ENCODE results near the gene PBX1. TPM values are rescaled to one million over a fixed set of nuclear protein-coding genes. Genes with fewer than 3 reads are reported as not detected.

PBX1 gene
- total and polyA plus RNA-seq, 7 donors: 6.7 to 168 (median 118) TPM

GRCh38 chr1:164645921-164646320 lies 86.9 kb downstream of the PBX1 start:
- TF ChIP-seq POLR2A (IDR thresholded peaks at IDR 0.05) (no peak), EP300 (IDR thresholded peaks at IDR 0.05) (no peak), POLR2AphosphoS5 (IDR thresholded peaks at IDR 0.05) (no peak), CTCF (IDR thresholded peaks at IDR 0.05) (no peak)
- DNase-seq: no peak
- no peaks in the 10 kb centered on the region for H3K27me3 ChIP-seq
- WGBS, 2 donors: 97% methylated on average over 2 of the region's 2 CpGs
- peaks cover 0 to 8% (median 0%) of the 10 kb centered on the region in 4 donors for H3K36me3 ChIP-seq
- peaks cover 0 to 93% (median 91%) of the 10 kb centered on the region in 4 donors for H3K4me1 ChIP-seq
- H3K9me3 ChIP-seq: no peaks in the 10 kb centered on the region
- peak overlapping the region; percentile 67 to 86 (median 82) for H3K27ac ChIP-seq
- intact Hi-C loops (cut with DNase I): loop anchor here (5.0 to 10.0 kb wide), 2 partner anchors 306 to 419 kb away; no protein-coding TSS in a partner anchor
- H3K4me3 ChIP-seq: no peak overlapping the region

DNA sequence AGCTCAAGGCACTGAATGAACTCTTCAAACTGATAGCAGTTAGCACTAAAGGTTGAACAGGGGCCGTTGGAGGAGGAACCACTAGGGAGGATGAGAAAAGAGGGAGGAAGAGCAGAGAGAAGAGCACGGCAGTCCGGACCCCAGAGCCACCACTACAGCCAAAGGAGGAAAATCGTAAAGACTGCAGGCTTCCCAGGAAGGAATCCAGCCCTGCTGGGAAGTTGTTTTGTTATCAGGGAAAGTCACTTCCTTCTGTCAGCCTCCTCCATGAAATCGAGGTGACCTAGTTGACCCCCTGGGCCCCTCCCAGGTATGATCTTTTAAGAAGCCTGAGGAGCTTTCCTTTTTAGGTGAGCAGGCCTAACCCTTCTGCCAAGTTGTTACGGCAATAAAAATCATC lies 88.2 kb downstream of the PBX1 start:
- Histone ChIP-seq H3K27me3 (no peaks in the 10 kb centered on the region), H3K4me3 (no peak overlapping the region), H3K36me3 (peaks cover 0 to 1% (median 0%) of the 10 kb centered on the region in 4 donors), H3K9me3 (no peaks in the 10 kb centered on the region), H3K4me1 (peaks cover 0 to 93% (median 88%) of the 10 kb centered on the region in 4 donors), H3K27ac (peak overlapping the region; percentile 4 to 86 (median 82))
- DNase-seq: no peak
- intact Hi-C loops (cut with DNase I): loop anchor here (5.0 to 10.0 kb wide), 2 partner anchors 305 to 418 kb away; no protein-coding TSS in a partner anchor
- TF ChIP-seq POLR2A (IDR thresholded peaks at IDR 0.05): no peak
- peak in 1 of 4 donors; percentile 44 for TF ChIP-seq POLR2AphosphoS5 (IDR thresholded peaks at IDR 0.05)
- WGBS, 2 donors: 18 to 53% methylated on average over 6 of the region's 6 CpGs

DNA sequence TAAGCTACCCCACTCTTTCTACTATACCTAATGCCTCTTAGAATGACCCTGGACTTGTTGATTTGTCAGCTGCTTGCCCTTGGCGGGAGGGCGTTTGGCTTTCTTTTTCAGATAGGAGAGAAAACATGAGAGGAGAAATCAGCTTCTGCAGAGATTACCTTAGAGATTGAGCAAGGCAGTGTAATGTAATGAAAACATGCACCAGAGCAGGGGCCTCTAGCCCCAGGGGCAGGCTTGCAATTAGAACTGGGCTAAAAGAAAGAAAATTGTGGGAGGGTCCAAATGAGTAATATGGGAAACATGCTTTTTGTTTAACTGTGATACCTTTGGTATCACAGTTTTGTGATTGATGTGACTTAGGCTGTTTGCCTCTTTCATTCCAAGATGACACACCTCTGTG lies 89.7 kb downstream of the PBX1 start:
- Histone ChIP-seq H3K4me1 (peaks cover 0 to 89% (median 84%) of the 10 kb centered on the region in 4 donors), H3K9me3 (no peaks in the 10 kb centered on the region), H3K27me3 (no peaks in the 10 kb centered on the region), H3K4me3 (no peak overlapping the region), H3K36me3 (no peaks in the 10 kb centered on the region), H3K27ac (peak overlapping the region; percentile 38 to 86 (median 82))
- no peak for DNase-seq
- 62 to 82% methylated on average over 2 of the region's 2 CpGs for WGBS, 2 donors
- intact Hi-C loops (cut with DNase I): loop anchor here (2.0 to 10.0 kb wide), 3 partner anchors 52 to 416 kb away; no protein-coding TSS in a partner anchor
- TF ChIP-seq CTCF (IDR thresholded peaks at IDR 0.05): no peak
- TF ChIP-seq EP300 (IDR thresholded peaks at IDR 0.05): no peak
- TF ChIP-seq POLR2AphosphoS5 (IDR thresholded peaks at IDR 0.05): no peak
- TF ChIP-seq POLR2A (IDR thresholded peaks at IDR 0.05): no peak

DNA sequence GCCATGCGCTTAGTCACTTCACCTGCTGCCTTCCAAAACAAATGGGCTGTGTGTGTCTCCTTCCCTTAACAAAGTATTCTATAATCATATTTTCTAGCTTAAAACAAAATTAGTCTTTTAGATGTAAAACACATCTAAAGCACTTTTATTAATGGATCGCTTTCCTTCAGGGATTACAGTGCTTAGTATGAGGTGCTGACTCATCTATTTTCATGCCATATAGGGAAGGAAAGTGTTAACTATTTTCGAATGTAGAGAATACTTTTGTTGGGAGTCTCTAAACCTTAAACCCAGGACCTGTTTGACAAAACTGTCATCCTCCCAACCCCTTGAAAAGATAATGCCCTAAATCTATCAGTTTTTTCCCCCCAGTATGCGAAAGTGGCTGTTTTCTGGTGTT lies 90.2 kb downstream of the PBX1 start:
- no peaks in the 10 kb centered on the region for H3K9me3 ChIP-seq
- no peak for TF ChIP-seq CTCF (IDR thresholded peaks at IDR 0.05)
- no peak for TF ChIP-seq POLR2AphosphoS5 (IDR thresholded peaks at IDR 0.05)
- no peak for TF ChIP-seq POLR2A (IDR thresholded peaks at IDR 0.05)
- no peak for TF ChIP-seq EP300 (IDR thresholded peaks at IDR 0.05)
- peaks cover 0 to 85% (median 82%) of the 10 kb centered on the region in 4 donors for H3K4me1 ChIP-seq
- peak overlapping the region; percentile 38 to 86 (median 82) for H3K27ac ChIP-seq
- H3K4me3 ChIP-seq: no peak overlapping the region
- no peaks in the 10 kb centered on the region for H3K36me3 ChIP-seq
- 87% methylated on average over 4 of the region's 4 CpGs for WGBS, 2 donors
- intact Hi-C loops (cut with DNase I): loop anchor here (2.0 to 10.0 kb wide), 3 partner anchors 52 to 416 kb away; no protein-coding TSS in a partner anchor
- no peaks in the 10 kb centered on the region for H3K27me3 ChIP-seq
- DNase-seq: no peak

GRCh38 chr1:164650531-164650930 lies 91.5 kb downstream of the PBX1 start:
- TF ChIP-seq POLR2A (IDR thresholded peaks at IDR 0.05): no peak
- no peak for TF ChIP-seq EP300 (IDR thresholded peaks at IDR 0.05)
- no peak for TF ChIP-seq POLR2AphosphoS5 (IDR thresholded peaks at IDR 0.05)
- TF ChIP-seq CTCF (IDR thresholded peaks at IDR 0.05): no peak
- Histone ChIP-seq H3K4me3 (no peak overlapping the region), H3K27ac (peak overlapping the region; percentile 14 to 86 (median 82)), H3K36me3 (no peaks in the 10 kb centered on the region), H3K9me3 (no peaks in the 10 kb centered on the region), H3K4me1 (peaks cover 0 to 74% (median 69%) of the 10 kb centered on the region in 4 donors), H3K27me3 (no peaks in the 10 kb centered on the region)
- intact Hi-C loops (cut with DNase I): no loop called here
- DNase-seq: no peak
- 44 to 75% methylated on average over 2 of the region's 2 CpGs for WGBS, 2 donors

Data from sigmoid colon (tissue), 7 donors.